Fibroblast of skin of right biceps (primary cell): ENCODE data around the gene ACP4.
A peak's percentile ranks its signal among the peaks of the same experiment; 100 is the strongest.
"Not testable (repeated sequence)": the region's sequence is repeated elsewhere in the genome, so short reads cannot be mapped to it uniquely, and the experiment has no call there.

ENCODE experiments used
- DNase-seq: peaks from one replicate; pipeline ENCODE4 v3.0.0-alpha.2; 2013

Gene ACP4

GRCh38 chr19:50797781-50798658 lies 7.8 kb downstream of the ACP4 start:
- no peak for DNase-seq

DNA sequence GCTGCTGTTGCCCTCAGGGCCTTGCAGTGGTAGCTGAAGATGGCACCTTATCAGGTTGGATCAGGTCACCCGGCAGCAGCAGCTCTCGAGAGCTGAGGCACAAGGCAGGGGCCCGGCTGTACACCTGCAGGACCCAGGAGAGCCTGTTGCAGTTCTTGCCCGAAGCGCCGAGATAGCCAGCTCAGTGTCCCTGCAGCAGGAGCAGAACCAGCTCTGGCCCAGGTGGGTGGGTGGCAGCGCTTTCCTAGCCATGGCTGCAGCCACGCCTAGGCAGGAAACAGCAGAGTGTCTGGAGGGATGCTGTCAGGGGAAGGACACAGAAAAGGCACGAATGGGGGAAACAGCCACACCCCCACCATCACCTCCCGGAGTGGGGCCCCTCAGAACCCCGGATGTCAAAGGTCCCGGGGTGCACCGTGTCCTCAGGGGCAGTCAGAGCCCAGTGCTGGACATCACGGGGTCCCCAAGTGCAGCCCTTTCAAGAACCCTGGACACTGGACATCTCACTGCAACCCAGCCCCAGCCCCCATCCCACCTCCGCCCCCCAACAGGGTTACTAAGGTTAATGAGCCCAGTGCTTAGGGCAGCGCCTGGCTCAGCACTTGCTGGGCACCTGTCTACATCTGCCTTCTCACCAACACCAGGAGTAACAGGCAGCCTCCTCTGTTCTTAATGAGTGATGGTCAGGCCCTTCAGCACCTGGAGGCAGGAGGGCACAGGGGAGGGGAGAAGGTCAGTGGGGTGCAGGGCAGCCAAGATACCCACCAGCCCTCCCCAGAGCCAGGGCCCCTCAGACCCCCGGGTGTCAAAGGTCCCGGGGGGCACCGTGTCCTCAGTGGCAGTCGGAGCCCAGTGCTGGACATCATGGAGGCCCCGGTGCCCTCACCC lies 8.7 kb downstream of the ACP4 start:
- no peak for DNase-seq

DNA sequence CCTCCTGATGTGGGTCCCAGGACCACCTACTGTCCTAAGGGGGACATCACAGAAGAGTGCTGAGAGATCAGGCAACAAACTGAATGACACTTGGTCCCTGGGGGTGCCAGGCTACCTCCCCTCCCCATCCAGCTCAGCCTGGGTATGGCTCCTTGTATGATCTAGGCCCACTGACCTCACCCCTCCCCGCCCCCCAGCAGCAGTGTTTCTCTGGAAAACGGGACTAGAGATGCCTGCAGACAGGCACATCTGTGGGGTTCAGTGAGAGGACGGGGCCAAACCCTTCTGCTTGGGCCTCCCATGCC lies 9.3 kb downstream of the ACP4 start:
- DNase-seq, result no peak

GRCh38 chr19:50801107-50801506 lies 10.9 kb downstream of the ACP4 start:
- DNase-seq, result no peak

DNA sequence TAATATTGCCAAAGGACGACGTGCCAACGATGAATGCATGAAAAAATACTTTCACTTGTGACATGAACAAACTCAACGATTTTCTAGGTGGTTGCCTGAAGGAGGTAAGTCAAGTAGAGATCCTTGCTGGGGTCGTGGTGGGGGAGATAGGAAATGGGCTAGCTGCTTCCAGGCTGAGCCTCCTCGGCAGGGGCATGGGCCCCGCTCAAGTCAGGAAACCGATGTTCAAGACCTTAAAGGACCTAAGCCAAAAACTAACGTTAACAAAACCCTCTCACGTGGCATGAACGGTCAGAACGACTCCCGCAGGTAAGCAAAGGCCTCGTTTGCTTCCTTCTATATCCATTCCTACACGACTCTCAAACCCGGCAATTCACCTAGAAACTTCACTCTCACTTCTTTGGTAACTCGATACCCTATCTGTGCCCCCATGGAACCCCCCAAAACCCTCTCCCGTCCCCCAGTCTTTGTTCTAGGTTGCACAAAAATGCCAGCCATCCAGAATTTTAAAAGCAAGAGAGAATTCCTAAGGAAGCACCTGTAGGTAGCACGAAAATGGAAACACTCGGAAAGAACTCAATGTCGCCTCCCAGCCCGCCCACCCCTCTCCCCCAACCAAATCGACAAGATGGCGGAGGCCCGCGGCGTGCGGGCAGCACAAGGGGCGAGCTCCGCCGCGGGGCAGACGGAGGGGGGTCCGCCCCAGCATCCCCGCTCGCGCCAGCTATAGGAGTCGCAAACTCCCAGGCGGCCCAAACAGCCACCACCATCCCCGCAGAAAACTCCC lies 13.6 kb downstream of the ACP4 start:
- DNase-seq, result peak; percentile 26

DNA sequence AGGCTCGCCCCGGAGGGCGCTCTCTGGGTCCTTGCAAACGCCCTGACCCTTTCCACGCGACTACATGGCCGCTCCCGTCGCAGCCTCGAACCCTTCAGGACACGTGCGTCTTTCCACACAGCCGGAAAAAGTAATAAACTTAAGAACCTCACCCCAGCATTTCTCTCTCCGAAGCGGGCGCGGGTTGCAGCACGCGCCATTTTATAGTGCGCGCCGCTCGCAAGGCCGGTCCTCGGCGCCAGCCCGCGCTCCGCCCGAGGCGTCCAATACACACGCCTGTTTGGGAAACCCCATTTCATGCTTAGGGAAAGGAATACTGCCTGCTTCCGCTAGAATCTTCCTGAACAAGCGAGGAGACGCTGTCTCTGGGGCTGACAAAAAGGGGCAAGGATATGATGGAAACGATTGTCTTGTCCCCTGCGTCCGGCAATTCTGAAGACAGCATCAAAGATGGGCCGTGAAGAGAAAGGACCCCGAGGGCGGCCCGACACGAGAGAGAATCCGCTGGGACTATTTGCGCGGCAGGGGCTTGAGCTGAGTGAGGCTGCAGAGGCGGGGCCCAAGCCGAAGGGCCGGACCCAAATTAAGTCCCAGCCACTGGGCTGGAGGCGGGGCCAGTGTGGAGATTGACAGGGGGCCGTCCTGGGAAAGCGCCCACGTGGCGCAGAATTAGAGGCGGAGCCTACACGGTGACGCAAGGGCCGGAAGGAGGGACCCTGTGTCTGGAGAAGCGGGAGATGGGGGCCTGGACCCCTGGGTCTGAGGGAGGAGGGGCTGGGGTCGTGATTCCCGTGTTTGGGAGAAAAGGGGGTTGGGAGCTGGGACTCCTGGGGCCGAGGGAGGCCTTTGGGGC lies 14.4 kb downstream of the ACP4 start:
- DNase-seq, result peak; percentile 100

DNA sequence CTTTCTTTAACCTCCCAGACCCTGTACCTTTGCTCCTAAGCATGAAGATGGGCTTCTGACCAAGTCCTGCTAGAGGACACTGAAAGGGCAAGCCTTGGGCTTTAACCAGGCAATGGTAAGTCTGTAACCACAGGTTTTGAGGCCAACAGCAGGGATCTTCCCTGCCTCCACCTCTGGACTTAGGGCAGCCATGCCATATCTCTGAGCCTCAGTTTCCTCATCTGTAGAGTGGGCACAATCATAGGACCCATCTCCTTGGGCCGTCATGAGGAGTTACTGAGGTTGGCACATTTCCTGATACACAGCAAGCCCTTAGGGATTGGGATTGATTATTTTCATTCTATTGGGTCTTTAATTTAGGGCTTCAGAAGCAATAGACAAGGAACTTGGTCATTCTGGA lies 18.6 kb downstream of the ACP4 start:
- no peak for DNase-seq

- not testable (repeated sequence) for DNase-seq
Observed at GRCh38 chr19:50811622-50812238, 21.5 kb downstream of the ACP4 start.

DNA sequence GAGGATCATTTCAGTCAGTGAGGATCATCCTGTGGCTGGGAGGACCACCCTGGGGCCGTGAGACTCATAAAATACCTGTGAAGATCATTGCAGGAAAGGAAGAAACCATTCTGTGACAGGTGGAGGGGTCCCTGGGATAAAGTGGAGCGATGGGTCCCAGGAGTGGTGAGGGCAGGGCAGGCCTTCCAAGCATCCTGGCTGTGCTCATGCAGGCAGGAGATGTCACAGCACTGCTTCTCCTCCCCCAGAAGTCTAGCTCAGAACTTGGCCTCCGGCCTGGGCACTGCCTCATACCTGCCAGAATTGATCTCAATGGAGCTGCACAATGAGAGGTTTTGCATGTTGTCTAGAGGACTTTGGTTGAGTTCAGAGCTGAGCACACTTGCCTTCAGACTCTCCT lies 22.3 kb downstream of the ACP4 start:
- no peak for DNase-seq

DNA sequence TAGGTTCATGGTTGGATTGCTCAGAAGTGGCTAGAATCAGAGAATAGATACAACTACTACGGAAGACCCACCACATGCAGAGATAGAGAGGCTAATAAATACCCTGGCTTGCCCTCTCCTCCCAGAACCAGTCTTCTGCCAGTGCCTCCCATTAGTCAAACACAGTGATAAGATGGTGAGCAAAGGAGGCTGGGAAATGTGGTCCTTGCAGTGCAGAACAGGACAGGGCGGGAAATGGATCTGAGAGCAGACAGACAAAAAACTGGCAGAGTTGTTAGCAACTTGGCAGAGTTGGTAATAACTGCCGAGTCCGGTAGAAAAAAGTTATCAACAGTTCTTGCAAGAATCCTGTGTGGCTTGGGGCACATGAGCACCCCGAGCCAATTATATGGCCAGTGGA lies 24.7 kb downstream of the ACP4 start:
- DNase-seq, result no peak

DNA sequence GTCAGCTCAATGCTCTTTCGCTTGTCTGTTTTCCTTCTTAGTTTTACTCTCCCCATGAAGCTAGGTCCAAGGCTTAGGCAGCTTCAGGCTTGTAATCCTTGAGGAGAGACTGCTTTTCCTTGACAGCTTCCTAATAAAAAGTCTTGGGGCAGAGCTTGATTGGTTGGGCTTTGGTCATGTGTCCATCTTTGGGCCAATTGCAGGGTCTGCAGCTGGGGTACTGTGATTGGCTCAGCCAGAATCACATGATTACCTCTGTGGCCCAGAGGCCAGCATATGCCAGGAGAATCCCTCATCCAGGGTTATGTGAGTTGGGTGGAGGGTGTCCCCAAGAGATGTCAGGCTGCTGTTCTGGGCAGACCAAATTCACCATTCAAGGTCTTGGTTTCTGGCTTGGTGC lies 25.2 kb downstream of the ACP4 start:
- no peak for DNase-seq

DNA sequence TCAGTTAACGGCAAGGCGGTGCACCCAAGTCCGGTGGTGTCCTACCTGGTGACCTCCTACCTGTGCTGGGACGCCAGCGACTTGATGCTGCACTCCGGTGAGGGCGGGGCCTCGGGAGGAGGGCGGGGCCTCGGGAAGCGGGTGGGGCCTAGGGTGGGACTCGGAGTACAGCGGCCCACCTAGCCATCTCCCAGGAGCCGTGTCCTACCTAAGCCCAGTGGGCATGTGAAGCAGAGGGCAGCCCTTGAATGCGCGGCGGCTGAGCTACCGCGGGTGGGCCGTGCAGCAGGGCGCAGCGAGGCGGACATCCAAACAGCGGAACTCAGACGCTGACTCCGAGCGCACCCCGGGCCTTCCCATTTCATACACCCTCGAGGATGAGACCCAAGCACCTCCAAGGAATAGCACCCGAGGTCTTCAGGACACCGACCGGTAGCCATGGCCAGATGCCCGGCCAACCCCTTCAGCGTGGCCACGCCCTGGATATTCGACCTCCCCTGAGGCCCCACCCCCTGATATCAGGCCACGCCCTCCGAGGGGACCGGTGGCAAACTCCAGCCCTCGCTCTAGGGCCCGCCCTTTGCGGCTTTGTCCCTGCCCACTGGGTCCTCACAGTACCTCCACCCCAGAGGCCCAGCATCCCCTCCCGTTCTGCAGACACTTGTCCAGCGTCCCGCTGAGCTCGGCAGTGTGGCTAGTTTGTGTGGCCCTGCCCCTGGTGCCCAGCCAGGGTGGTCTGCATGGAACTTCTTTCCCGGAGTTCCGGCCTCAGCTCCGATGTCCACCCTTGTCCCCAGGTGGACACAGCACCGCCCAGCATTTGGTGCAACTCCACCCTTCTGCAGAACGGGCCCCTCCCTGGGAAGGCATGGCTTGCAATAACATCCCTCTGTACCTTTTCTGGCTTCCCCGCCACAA lies 28.0 kb downstream of the ACP4 start:
- DNase-seq, result peak; percentile 15

GRCh38 chr19:50818859-50819472 lies 28.8 kb downstream of the ACP4 start:
- DNase-seq, result no peak

- DNase-seq, result no peak
Observed at GRCh38 chr19:50819636-50820035, 29.4 kb downstream of the ACP4 start.

DNA sequence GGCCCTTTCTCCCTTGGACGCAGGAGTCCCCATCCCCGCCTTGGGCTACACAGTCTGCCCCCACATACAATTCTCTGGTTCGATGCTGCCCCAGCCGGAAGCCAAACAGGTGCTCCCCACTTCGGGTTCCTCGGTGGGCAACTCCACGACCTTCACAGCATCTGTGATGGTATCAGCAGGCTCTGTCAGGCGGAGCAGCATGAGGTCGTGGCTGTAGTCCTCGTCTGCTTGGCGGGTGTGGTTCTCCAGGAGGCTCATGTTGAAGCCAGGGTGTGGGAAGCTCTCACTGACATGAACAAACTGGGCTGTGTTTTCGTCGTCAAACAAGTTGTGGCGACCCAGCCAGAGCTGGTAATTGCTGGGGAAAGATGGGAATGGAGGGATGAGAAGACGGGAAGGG lies 29.9 kb downstream of the ACP4 start:
- DNase-seq, result no peak

- DNase-seq, result no peak
Observed at GRCh38 chr19:50820549-50821247, 30.5 kb downstream of the ACP4 start.

GRCh38 chr19:50821248-50821612 lies 31.0 kb downstream of the ACP4 start:
- DNase-seq, result no peak

DNA sequence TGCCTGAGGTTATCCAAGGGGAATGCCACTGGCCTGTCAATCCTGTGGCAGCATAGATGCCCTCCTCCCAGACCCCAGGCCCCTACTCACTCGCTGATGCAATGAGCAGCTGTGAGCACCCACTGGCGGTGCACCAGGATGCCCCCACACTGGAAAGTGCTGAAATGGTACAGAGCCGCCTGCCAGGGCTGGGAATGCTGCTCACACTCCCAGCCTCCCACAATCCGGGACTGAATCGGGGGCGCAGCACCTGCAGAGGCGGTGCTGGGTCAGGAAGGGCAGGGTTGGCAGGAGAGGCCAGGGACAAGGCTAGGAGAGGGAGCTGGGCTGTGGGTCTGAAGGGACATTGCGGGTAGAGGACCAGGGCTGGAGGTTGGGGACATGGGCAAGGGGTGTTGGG lies 31.4 kb downstream of the ACP4 start:
- no peak for DNase-seq

DNA sequence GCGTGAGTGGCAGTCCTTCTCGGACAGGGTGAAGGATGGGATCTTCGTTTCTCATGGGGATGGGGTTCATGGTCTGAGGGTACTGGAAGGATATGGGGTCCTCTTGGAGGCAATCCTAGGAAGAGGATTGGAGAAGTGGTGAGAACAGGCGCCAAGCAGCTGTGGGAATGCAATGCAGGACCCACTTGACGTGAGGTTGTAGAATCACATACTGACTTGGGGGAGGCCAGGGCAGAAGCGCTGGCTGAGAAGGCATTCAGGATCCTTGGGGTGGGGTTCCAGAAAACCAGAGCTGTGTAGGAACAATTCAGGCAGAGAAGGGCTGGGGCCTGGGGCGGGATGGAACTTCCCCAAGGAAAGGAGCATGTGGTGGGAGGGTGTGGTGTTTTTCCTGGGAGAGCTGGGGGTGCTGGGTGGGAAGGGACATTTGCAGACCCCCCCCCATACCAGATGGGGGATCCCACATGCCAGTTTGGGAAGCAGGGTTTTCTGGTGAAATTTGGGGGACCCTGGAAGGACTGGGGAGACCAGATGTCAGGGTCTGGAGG lies 32.5 kb downstream of the ACP4 start:
- no peak for DNase-seq
